HG03060 (cell line): ENCODE measurements around the gene PSME2.

Experiments
- ATAC-seq: cut with Tn5 transposase; IDR thresholded peaks from one replicate; pipeline ENCODE4 v1.9.1; 2021; ENCODE audit warnings: low read depth, moderate number of reproducible peaks; ENCODE audit not compliant: unreplicated experiment

PSME2 gene

DNA sequence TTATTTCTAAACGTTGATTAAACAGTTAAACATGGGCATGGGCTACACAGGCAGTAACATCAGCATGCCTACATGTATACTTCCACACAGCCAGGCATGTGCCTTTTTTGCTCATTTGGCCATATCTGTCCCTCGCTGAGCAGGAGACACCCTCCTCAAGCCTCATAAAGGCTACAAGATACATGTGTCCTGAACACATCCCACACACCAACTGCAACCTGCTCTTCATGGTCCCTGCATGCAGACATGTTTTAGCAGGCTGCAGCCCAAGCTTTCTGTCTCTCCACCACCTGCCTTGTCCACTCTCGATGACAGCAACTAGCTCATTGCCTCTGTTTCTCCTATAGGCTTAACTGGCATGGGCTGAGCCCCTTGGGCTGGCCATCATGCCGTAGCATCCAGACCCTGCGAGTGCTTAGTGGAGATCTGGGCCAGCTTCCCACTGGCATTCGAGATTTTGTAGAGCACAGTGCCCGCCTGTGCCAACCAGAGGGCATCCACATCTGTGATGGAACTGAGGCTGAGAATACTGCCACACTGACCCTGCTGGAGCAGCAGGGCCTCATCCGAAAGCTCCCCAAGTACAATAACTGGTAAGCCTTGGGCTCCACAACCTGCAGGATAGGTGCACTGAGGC, 49.7 kb downstream of the PSME2 start:
- no peak for ATAC-seq

DNA sequence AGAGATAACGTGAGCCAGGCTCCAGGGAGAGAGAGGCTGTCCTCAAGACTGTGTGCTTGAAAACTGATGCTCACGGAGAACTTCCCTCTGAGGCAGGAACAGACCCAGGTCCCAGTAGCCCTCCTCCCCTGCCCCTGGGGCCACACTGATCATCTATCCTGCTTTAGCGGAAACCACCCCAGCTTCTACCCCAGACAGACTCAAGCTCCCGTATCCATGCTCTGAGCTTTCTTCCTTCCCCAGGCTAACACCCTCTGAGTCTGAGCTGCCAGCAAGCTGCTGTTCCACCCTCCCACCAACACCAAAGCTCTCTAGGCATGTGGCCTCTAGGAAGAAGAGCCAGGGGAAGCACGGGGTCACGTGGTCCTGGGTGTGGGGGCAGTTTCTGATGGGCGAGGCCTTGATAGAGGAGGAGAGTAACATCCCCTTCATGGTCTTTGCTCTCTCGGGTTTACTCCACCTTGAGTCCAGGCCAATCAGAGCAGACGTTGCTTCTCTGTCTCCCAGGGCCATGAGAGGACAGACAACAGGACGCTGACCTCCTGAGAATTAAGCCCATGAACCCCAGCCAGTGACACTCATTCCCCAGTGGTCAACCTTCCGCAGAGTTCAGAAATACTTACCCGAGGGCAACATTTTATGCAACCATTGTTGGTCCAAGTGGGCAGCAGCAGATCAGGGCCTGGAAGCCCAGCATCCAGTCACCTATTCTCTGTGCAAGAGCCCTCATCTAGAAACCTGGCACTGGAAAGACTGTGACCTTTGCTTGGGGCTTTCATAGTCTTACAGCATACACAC, 50.9 kb downstream of the PSME2 start:
- ATAC-seq, result no peak

DNA sequence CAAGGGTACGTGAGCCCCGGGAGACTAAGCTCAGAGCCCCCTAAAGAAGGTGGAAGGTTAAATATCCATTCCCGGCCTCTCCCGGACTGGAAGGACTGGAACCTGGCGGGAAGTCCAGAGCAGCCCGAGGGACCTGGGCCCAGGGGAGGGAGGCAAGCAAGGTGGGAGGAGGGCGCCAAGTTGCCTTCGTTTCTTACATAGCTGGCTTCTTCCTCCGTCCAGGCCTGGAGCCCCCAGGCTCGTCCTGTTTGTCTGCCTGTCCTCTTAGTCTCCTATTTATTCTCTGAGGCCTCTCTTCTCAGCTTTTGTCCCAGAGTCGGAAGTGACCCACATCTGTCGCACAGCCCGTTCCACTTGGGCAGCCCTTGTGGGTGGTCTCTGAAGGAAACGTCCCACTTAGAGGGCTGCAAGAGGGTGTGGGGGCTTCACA, 51.6 kb downstream of the PSME2 start:
- no peak for ATAC-seq

DNA sequence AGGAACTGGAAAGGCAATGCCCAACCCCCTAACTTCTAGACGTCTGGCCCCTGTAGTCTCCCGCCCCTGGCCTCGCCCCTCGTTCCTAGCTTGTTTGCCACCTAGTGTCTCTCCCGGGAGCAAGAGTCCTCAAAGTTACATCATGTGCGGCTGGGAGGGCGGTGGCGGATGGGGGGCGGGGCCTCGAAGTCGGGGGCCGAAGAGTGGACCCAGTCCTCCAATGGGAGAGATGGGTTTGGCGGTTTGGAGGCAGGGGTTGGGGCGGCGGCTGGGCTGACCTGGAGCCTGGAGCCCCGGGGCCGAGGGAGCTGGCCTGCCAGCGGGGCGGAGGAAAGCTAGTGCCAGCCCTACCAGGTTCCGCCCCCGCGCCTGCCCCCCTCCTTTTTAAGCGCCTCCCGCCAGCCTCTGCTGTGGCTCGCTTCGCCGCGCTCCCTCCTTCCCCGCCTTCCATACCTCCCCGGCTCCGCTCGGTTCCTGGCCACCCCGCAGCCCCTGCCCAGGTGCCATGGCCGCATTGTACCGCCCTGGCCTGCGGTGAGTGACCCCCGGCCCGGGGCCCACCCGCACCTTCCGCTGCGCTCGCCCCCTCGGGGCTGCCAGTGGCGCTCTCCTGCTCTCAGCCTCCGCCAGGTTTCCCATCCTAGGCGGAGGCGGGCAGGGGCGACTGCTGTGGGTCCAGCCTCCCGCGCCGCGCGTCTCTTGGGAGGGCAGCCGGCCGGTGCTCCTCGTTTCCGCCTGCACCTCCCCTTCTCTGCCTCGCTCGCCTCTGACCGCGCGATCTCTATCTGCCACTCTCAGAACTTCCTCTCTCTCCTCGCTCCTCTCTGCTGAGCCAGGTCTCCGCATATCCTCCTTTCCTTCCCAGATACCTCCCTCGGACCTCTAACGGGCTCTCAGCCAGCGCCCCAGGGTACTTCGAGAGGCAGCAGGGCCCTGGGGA, 52.2 kb downstream of the PSME2 start, which contains the start of gene PCK2:
PCK2 (plus strand) TSS at position 411 of the 940 bp plus-strand sequence; CDS start at position 506, 95 bp downstream.
- peak; percentile 25 for ATAC-seq
